AG04450 (cell line): ENCODE measurements around the gene PPIL4. TPM values are rescaled to one million over a fixed set of nuclear protein-coding genes. Genes with fewer than 3 reads are reported as not detected.
"Not testable (repeated sequence)": the region's sequence is repeated elsewhere in the genome, so short reads cannot be mapped to it uniquely, and the experiment has no call there.

ENCODE experiments used
- CTCF ChIA-PET: fragments of 300-600, 350-600 bp; formaldehyde crosslinking; extraction: SDS; loops from one replicate; lab custom pipeline; 2022; ENCODE audit warnings: antibody characterized with exemption, inconsistent platforms; lab: Charles Lee
- POLR2A ChIA-PET: fragments of 350-600 bp; formaldehyde crosslinking; extraction: SDS; loops from one replicate; lab custom pipeline; 2021; ENCODE audit warnings: antibody characterized with exemption, inconsistent platforms; lab: Yijun Ruan, JAX
- DNase-seq: peaks from one replicate; pipeline ENCODE4 v3.0.0-alpha.2; 2011; ENCODE audit warnings: low read depth, low spot score
- H3K27ac ChIP-seq: one replicate; pipeline ENCODE4 v1.5.1; 2012; ENCODE audit warnings: low read depth, low read length, control low read depth
- H3K27me3 ChIP-seq: one replicate; pipeline ENCODE4 v1.6.0; 2012; ENCODE audit warnings: low read length; ENCODE audit not compliant: control insufficient read depth, insufficient read depth
- H3K4me3 ChIP-seq: 2 replicates; pipeline ENCODE4 v1.5.1; 2011; ENCODE audit warnings: mild to moderate bottlenecking, low read depth, low read length, control low read depth
- H3K9me3 ChIP-seq: 2 replicates; pipeline ENCODE4 v1.5.1; 2012; ENCODE audit warnings: low read length; ENCODE audit not compliant: control insufficient read depth, insufficient read depth
- CTCF ChIP-seq: IDR thresholded peaks from 2 replicates; pipeline ENCODE4 v1.5.1; 2011; ENCODE audit warnings: low read depth, low read length, control low read depth, inconsistent platforms
- polyA plus RNA-seq: library from polyadenylated mRNA; depleted of rRNA; stranded (reverse); fragments of >200 nt; gene quantifications from 2 replicates; pipeline ENCODE4 v1.2.3, GENCODE V29; 2011

Gene PPIL4
- polyA plus RNA-seq, 1 experiment = 14.7 TPM

- CTCF ChIA-PET = no interaction called here
These were observed 84.2 kb downstream of the PPIL4 start for GRCh38 chr6:149461670-149462069.

GRCh38 chr6:149460249-149460648 is 85.6 kb downstream of the PPIL4 start:
- DNase-seq, H3K9me3 ChIP-seq, H3K27ac ChIP-seq, H3K27me3 ChIP-seq, H3K4me3 ChIP-seq, CTCF ChIA-PET, POLR2A ChIA-PET: not testable (repeated sequence)

More at GRCh38 chr6:149461670-149462069, 84.2 kb downstream of the PPIL4 start:
- DNase-seq = no peak
- no peaks in the 10 kb centered on the region for H3K27me3 ChIP-seq
- H3K4me3 ChIP-seq = no peak overlapping the region
- no peaks in the 10 kb centered on the region; the same call in 1 of the 2 replicates for H3K9me3 ChIP-seq
- H3K27ac ChIP-seq = no peak overlapping the region
- TF ChIP-seq CTCF = no peak
- POLR2A ChIA-PET = no interaction called here

- Histone ChIP-seq H3K27me3 (no peaks in the 10 kb centered on the region), H3K4me3 (no peak overlapping the region), H3K27ac (no peak overlapping the region), H3K9me3 (no peaks in the 10 kb centered on the region; the same call in 1 of the 2 replicates)
- TF ChIP-seq CTCF = no peak
- ChIA-PET POLR2A (no interaction called here), CTCF (interaction anchor here (0.6 kb wide), 1 partner anchor 74 kb away, joined by 4 read pairs; no protein-coding TSS in a partner anchor)
- no peak for DNase-seq
These were observed 86.1 kb downstream of the PPIL4 start for GRCh38 chr6:149459761-149460160.

GRCh38 chr6:149458806-149459205 is 87.0 kb downstream of the PPIL4 start:
- no peak for TF ChIP-seq CTCF
- ChIA-PET CTCF (interaction anchor here (0.6 to 1.1 kb wide), 2 partner anchors 8 to 58 kb away, joined by 3 read pairs; no protein-coding TSS in a partner anchor), POLR2A (no interaction called here)
- no peak overlapping the region for H3K27ac ChIP-seq
- no peaks in the 10 kb centered on the region; the same call in 1 of the 2 replicates for H3K9me3 ChIP-seq
- H3K27me3 ChIP-seq = no peaks in the 10 kb centered on the region
- no peak for DNase-seq
- H3K4me3 ChIP-seq = no peak overlapping the region

DNA sequence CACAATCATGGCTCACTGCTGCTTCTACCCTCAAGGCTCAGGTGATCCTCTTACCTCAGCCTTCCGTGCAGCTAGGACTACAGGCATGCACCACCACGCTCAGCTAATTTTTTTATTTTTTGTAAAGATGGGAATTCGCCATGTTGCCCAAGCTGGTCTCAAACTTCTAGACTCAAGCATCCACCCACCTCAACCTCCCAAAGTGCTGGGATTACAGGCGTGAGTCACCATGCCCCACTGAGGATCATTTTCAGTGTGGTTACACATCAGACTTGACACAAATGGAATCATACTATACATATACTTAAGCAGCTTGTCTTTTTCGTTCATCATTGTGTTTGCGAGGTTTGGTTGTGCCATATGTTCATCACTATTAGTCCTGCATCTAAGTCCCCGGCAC is 87.6 kb downstream of the PPIL4 start:
- Histone ChIP-seq H3K9me3 (no peaks in the 10 kb centered on the region; the same call in 1 of the 2 replicates), H3K27me3 (no peaks in the 10 kb centered on the region), H3K4me3 (no peak overlapping the region), H3K27ac (no peak overlapping the region)
- no peak for DNase-seq
- POLR2A ChIA-PET = no interaction called here
- CTCF ChIA-PET = interaction anchor here (1.1 kb wide), 2 partner anchors 26 to 59 kb away, joined by 3 to 5 read pairs; no protein-coding TSS in a partner anchor
- no peak for TF ChIP-seq CTCF
